Peyer's patch (tissue), 4 donors: ENCODE measurements around the gene SLC6A2. TPM values are rescaled to one million over a fixed set of nuclear protein-coding genes. Genes with fewer than 3 reads are reported as not detected.

ENCODE experiments used
- DNase-seq, 3 donors: peaks; one replicate each; pipeline ENCODE4 v3.0.0-alpha.2; 2017 to 2019
- H3K27ac ChIP-seq, 4 donors: fragments of 200-600 bp; sonication (generic); one replicate each; pipeline ENCODE4 v1.5.1; 2016 to 2019
- H3K27me3 ChIP-seq, 2 donors: fragments of 200-600 bp; sonication (generic); one replicate each; pipeline ENCODE4 v1.5.1; 2019
- H3K36me3 ChIP-seq, 3 donors: fragments of 200-600 bp; sonication (generic); one replicate each; pipeline ENCODE4 v1.5.1; 2016 to 2019
- H3K4me1 ChIP-seq, 4 donors: fragments of 200-600 bp; sonication (generic); one replicate each; pipeline ENCODE4 v1.5.1; 2016 to 2019
- H3K4me3 ChIP-seq, 4 donors: fragments of 200-600 bp; sonication (generic); 1 replicate in 3 of 4; 2 replicates in 1 of 4; pipeline ENCODE4 v1.5.1; 2016 to 2019; ENCODE audit warnings: mild to moderate bottlenecking in 1 of 4
- H3K9me3 ChIP-seq, 4 donors: fragments of 200-600 bp; sonication (generic); one replicate each; pipeline ENCODE4 v1.5.1; 2016 to 2019; ENCODE audit warnings: mild to moderate bottlenecking in 1 of 4
- CTCF ChIP-seq, 6 experiments: fragments of 450-650 bp in 4 of 6; fragments of 200-600 bp in 2 of 6; sonication (generic) in 1 of 6; IDR thresholded peaks; one replicate each; pipeline ENCODE4 v1.5.1; 2017 to 2019; ENCODE audit warnings: antibody characterized with exemption in 6 of 6, mild to moderate bottlenecking in 3 of 6, moderate library complexity in 1 of 6
- POLR2A ChIP-seq, 2 donors: fragments of 450-650 bp; IDR thresholded peaks; one replicate each; pipeline ENCODE4 v1.5.1; 2017; ENCODE audit warnings: antibody characterized with exemption in 2 of 2, mild to moderate bottlenecking in 2 of 2, moderate library complexity in 2 of 2
- total RNA-seq, 4 donors: library from RNA; depleted of rRNA; stranded (reverse); fragments of >200 nt; gene quantifications; one replicate each; pipeline ENCODE4 v1.1.0, GENCODE V29; 2016

The SLC6A2 gene
- total RNA-seq, 4 donors from 2014 or later = not detected

- Histone ChIP-seq H3K36me3 (no peaks in the 10 kb centered on the region), H3K27ac (no peak overlapping the region), H3K4me1 (peaks cover 0 to 13% (median 0%) of the 10 kb centered on the region in 4 donors), H3K4me3 (no peak overlapping the region), H3K27me3 (no peaks in the 10 kb centered on the region), H3K9me3 (no peaks in the 10 kb centered on the region)
- TF ChIP-seq CTCF (IDR thresholded peaks at IDR 0.05) (no peak), POLR2A (IDR thresholded peaks at IDR 0.05) (no peak)
- DNase-seq = no peak
Observed at GRCh38 chr16:55657616-55658015, 1.8 kb downstream of the SLC6A2 start.

GRCh38 chr16:55658898-55659420 lies 3.2 kb downstream of the SLC6A2 start:
- TF ChIP-seq CTCF (IDR thresholded peaks at IDR 0.05) = no peak
- no peak for TF ChIP-seq POLR2A (IDR thresholded peaks at IDR 0.05)
- Histone ChIP-seq H3K9me3 (no peaks in the 10 kb centered on the region), H3K27me3 (no peaks in the 10 kb centered on the region), H3K4me3 (no peak overlapping the region), H3K27ac (no peak overlapping the region), H3K4me1 (peaks cover 0 to 13% (median 0%) of the 10 kb centered on the region in 4 donors), H3K36me3 (no peaks in the 10 kb centered on the region)
- DNase-seq = no peak

- DNase-seq = no peak
- H3K4me3 ChIP-seq = no peak overlapping the region
- no peaks in the 10 kb centered on the region for H3K9me3 ChIP-seq
- H3K4me1 ChIP-seq = peaks cover 0 to 13% (median 0%) of the 10 kb centered on the region in 4 donors
- H3K27ac ChIP-seq = no peak overlapping the region
- no peaks in the 10 kb centered on the region for H3K27me3 ChIP-seq
- no peaks in the 10 kb centered on the region for H3K36me3 ChIP-seq
- TF ChIP-seq CTCF (IDR thresholded peaks at IDR 0.05) = no peak
- no peak for TF ChIP-seq POLR2A (IDR thresholded peaks at IDR 0.05)
Observed at GRCh38 chr16:55660026-55660425, 4.2 kb downstream of the SLC6A2 start.

GRCh38 chr16:55660828-55661227 lies 5.0 kb downstream of the SLC6A2 start:
- Histone ChIP-seq H3K4me3 (no peak overlapping the region), H3K4me1 (peaks cover 0 to 8% (median 0%) of the 10 kb centered on the region in 4 donors), H3K27ac (no peak overlapping the region), H3K27me3 (no peaks in the 10 kb centered on the region), H3K36me3 (no peaks in the 10 kb centered on the region), H3K9me3 (no peaks in the 10 kb centered on the region)
- DNase-seq = no peak
- TF ChIP-seq CTCF (IDR thresholded peaks at IDR 0.05) = no peak
- TF ChIP-seq POLR2A (IDR thresholded peaks at IDR 0.05) = no peak

GRCh38 chr16:55661941-55662643 lies 6.3 kb downstream of the SLC6A2 start:
- Histone ChIP-seq H3K36me3 (no peaks in the 10 kb centered on the region), H3K27me3 (no peaks in the 10 kb centered on the region), H3K9me3 (no peaks in the 10 kb centered on the region), H3K4me1 (no peaks in the 10 kb centered on the region), H3K27ac (no peak overlapping the region), H3K4me3 (no peak overlapping the region)
- DNase-seq = no peak
- no peak for TF ChIP-seq CTCF (IDR thresholded peaks at IDR 0.05)
- no peak for TF ChIP-seq POLR2A (IDR thresholded peaks at IDR 0.05)
